Parathyroid adenoma (tissue), 2 donors: ENCODE results near the gene TRIM72.
"Not testable (repeated sequence)": the region's sequence is repeated elsewhere in the genome, so short reads cannot be mapped to it uniquely, and the experiment has no call there.

Experiments
- H2AFZ ChIP-seq: fragments of 300-600 bp; sonication (generic); one replicate; pipeline ENCODE4 v1.7.0; 2017; ENCODE audit warnings: antibody characterized with exemption, mild to moderate bottlenecking
- H3K27ac ChIP-seq: fragments of 300-600 bp; sonication (generic); one replicate; pipeline ENCODE4 v1.7.0; 2017
- H3K27me3 ChIP-seq: fragments of 300-600 bp; sonication (generic); one replicate; pipeline ENCODE4 v1.7.0; 2017; ENCODE audit warnings: low read length; ENCODE audit not compliant: control insufficient read depth, insufficient read depth
- H3K36me3 ChIP-seq: fragments of 300-600 bp; sonication (generic); one replicate; pipeline ENCODE4 v1.7.0; 2017; ENCODE audit warnings: low read length; ENCODE audit not compliant: control insufficient read depth, insufficient read depth
- H3K4me1 ChIP-seq: fragments of 300-600 bp; sonication (generic); one replicate; pipeline ENCODE4 v1.7.0; 2017; ENCODE audit warnings: control low read depth
- H3K4me2 ChIP-seq: fragments of 300-600 bp; sonication (generic); one replicate; pipeline ENCODE4 v1.7.0; 2017; ENCODE audit warnings: low read length
- H3K4me3 ChIP-seq: fragments of 300-600 bp; sonication (generic); one replicate; pipeline ENCODE4 v1.7.0; 2017; ENCODE audit warnings: low read depth, low read length
- H3K79me2 ChIP-seq: fragments of 300-600 bp; sonication (generic); one replicate; pipeline ENCODE4 v1.7.0; 2017; ENCODE audit warnings: control low read depth
- H3K9ac ChIP-seq: fragments of 300-600 bp; sonication (generic); one replicate; pipeline ENCODE4 v1.7.0; 2017; ENCODE audit warnings: mild to moderate bottlenecking
- H3K9me3 ChIP-seq: fragments of 300-600 bp; sonication (generic); one replicate; pipeline ENCODE4 v1.7.0; 2017; ENCODE audit warnings: low read length; ENCODE audit not compliant: control insufficient read depth
- TF ChIP-seq, protein P1 (sequence below): fragments of 300-600 bp; sonication (generic); IDR thresholded peaks from one replicate; pipeline ENCODE4 v1.7.0; 2017; ENCODE audit warnings: antibody characterized with exemption, mild to moderate bottlenecking
- donor health status: primary hyperparathyroidism.

Gene TRIM72

DNA sequence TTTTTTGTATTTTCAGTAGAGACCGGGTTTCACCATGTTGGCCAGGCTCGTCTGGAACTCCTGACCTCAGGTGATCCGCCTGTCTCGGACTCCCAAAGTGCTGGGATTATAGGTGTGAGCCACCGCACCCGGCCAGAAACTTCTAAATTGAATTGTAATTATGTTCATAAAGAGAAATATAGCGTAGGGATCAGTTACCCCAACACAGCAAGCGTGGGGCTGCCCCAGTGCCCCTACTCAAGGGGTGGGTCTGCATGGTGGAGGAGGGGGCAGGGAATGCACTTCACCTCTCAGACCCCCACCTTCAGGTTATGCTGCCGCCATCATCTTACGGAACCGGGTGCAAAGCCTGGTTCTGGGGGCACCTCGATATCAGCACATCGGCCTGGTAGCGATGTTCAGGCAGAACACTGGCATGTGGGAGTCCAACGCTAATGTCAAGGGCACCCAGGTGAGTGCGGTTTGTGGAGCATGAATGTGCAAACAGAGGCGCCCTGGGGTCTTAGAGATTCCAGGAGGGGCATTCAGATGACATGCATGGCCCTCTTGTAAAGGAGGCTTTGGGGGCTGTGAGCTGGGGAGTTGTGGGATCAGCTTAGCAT lies 63.8 kb downstream of the TRIM72 start:
- H3K9me3 ChIP-seq, result no peaks in the 10 kb centered on the region
- H3K36me3 ChIP-seq, result no peaks in the 10 kb centered on the region
- no peak overlapping the region for H3K9ac ChIP-seq
- H3K27ac ChIP-seq, result no peak overlapping the region
- H3K79me2 ChIP-seq, result no peaks in the 10 kb centered on the region
- no peak overlapping the region for H3K4me3 ChIP-seq
- H3K4me2 ChIP-seq, result no peak overlapping the region
- no peak overlapping the region for H2AFZ ChIP-seq
- TF ChIP-seq, protein P1, sequence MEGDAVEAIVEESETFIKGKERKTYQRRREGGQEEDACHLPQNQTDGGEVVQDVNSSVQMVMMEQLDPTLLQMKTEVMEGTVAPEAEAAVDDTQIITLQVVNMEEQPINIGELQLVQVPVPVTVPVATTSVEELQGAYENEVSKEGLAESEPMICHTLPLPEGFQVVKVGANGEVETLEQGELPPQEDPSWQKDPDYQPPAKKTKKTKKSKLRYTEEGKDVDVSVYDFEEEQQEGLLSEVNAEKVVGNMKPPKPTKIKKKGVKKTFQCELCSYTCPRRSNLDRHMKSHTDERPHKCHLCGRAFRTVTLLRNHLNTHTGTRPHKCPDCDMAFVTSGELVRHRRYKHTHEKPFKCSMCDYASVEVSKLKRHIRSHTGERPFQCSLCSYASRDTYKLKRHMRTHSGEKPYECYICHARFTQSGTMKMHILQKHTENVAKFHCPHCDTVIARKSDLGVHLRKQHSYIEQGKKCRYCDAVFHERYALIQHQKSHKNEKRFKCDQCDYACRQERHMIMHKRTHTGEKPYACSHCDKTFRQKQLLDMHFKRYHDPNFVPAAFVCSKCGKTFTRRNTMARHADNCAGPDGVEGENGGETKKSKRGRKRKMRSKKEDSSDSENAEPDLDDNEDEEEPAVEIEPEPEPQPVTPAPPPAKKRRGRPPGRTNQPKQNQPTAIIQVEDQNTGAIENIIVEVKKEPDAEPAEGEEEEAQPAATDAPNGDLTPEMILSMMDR, result no peak
- no peaks in the 10 kb centered on the region for H3K27me3 ChIP-seq
- H3K4me1 ChIP-seq, result no peaks in the 10 kb centered on the region

DNA sequence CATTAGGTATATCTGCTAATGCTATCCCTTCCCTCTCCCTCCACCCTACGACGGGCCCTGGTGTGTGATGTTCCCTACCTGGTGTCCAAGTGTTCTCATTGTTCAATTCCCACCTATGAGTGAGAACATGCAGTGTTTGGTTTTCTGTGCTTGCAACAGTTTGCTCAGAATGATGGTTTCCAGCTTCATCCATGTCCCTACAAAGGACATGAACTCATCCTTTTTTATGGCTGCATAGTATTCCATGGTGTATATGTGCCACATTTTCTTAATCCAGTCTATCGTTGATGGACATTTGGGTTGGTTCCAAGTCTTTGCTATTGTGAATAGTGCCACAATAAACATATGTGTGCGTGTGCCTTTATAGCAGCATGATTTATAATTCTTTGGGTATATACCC lies 64.9 kb downstream of the TRIM72 start:
- H3K27me3 ChIP-seq, H3K4me1 ChIP-seq, H2AFZ ChIP-seq, H3K79me2 ChIP-seq, H3K4me3 ChIP-seq, H3K27ac ChIP-seq, H3K9me3 ChIP-seq, H3K9ac ChIP-seq, H3K4me2 ChIP-seq, H3K36me3 ChIP-seq: not testable (repeated sequence)
